Heart left ventricle (tissue), 16 donors: ENCODE measurements around the gene HYCC1. TPM values are rescaled to one million over a fixed set of nuclear protein-coding genes. Genes with fewer than 3 reads are reported as not detected.

ENCODE experiments used
- ATAC-seq, 4 donors: fragments of 200-7000 bp; cut with Tn5 transposase; one replicate each; pipeline ENCODE4 v1.9.1; 2020 to 2022; ENCODE audit warnings: moderate library complexity in 4 of 4, mild to moderate bottlenecking in 3 of 4, moderate number of reproducible peaks in 1 of 4
- DNase-seq, 5 donors: peaks; one replicate each; pipeline ENCODE4 v3.0.0-alpha.2; 2020
- H3K27ac ChIP-seq, 12 donors: fragments of 200-600 bp; sonication (generic) in 4 of 12; one replicate each; pipeline versions ENCODE4 v1.5.0 to v1.8.0; 2016 to 2022; ENCODE audit warnings: mild to moderate bottlenecking in 2 of 12
- H3K27me3 ChIP-seq, 9 donors: fragments of 200-600 bp; sonication (generic) in 2 of 9; one replicate each; pipeline versions ENCODE4 v1.5.1 to v1.8.0; 2016 to 2022; ENCODE audit warnings: mild to moderate bottlenecking in 3 of 9
- H3K36me3 ChIP-seq, 9 donors: fragments of 200-600 bp; sonication (generic) in 2 of 9; one replicate each; pipeline versions ENCODE4 v1.5.0 to v1.8.0; 2018 to 2022; ENCODE audit warnings: mild to moderate bottlenecking in 2 of 9
- H3K4me1 ChIP-seq, 12 donors: fragments of 200-600 bp; sonication (generic) in 4 of 12; one replicate each; pipeline versions ENCODE4 v1.5.0 to v1.8.0; 2016 to 2022; ENCODE audit warnings: mild to moderate bottlenecking in 3 of 12
- H3K4me3 ChIP-seq, 12 donors: fragments of 200-600 bp; sonication (generic) in 4 of 12; one replicate each; pipeline versions ENCODE4 v1.5.0 to v1.8.0; 2017 to 2022; ENCODE audit warnings: mild to moderate bottlenecking in 9 of 12, moderate library complexity in 4 of 12
- H3K9me3 ChIP-seq, 12 donors: fragments of 200-600 bp; sonication (generic) in 4 of 12; one replicate each; pipeline versions ENCODE4 v1.5.0 to v1.8.0; 2016 to 2022; ENCODE audit warnings: mild to moderate bottlenecking in 1 of 12
- POLR2A ChIP-seq, 2 donors: fragments of 450-650 bp; IDR thresholded peaks; one replicate each; pipeline ENCODE4 v1.6.1; 2017; ENCODE audit warnings: antibody characterized with exemption in 2 of 2, mild to moderate bottlenecking in 2 of 2, moderate library complexity in 2 of 2
- WGBS, 4 donors: extraction: QIAGEN DNeasy Blood & Tissue Kit in 2 of 4; methylation state at CpG; one replicate each; pipeline versions ENCODE4 v1.1.5 to v1.1.7; 2013 to 2018; 5-methylcytosine and 5-hydroxymethylcytosine counted together
- intact Hi-C, 10 donors: fragments of 100-400 bp; cut with DNase I; formaldehyde crosslinking; loops; one replicate each; pipeline versions ENCODE4 v1.11.1 to v1.14.2; 2022
- polyA plus RNA-seq, 2 donors: library from polyadenylated mRNA; stranded (reverse); fragments of 200-250 nt; gene quantifications; one replicate each; pipeline ENCODE4 v1.2.3, GENCODE V29; 2013
- total RNA-seq, 9 donors: library from RNA; depleted of rRNA in 2 of 9; stranded (reverse); fragments of >200 nt in 2 of 9; fragmentation: NEBNext Ultra II Directional in 3 of 9; extraction: Animal tissue kit (Norgen Biotek cat#: 25700) in 3 of 9; gene quantifications; one replicate each; pipeline versions ENCODE4 v1.1.0 to v1.2.4, GENCODE V29; 2016 to 2023
- TF ChIP-seq, protein P1 (sequence below), 12 donors: fragments of 200-600 bp; sonication (generic) in 4 of 12; IDR thresholded peaks; one replicate each; pipeline versions ENCODE4 v1.5.0 to v1.8.0; 2018 to 2022; ENCODE audit warnings: antibody characterized with exemption in 12 of 12, mild to moderate bottlenecking in 5 of 12
- donor health status: ischemic (EF 13 %, LVEDD 7.1; RV severe dilation, severe dysfunction).
- donor health status: healthy with polysubstance abuse.
- donor health status: DM: no; HTN: yes; CAD: no.
- donor health status: DM: no; HTN: no; CAD: no.
- donor health status: ischemic (EF 25% LVEDD 6.9; RV normal size, moderate dysfunction).
- donor health status: ischemic (EF 25% LVEDD 5.7; RV mildly dilated, moderate dysfunction).
- donor health status: healthy.
- donor health status: DM: yes; HTN: yes; CAD: no.
- donor health status: ischemic (EF 35%, LVEDD 5.7; RV mildly dilated, moderate dysfunction).
- donor health status: nonischemic (EF 11% LVEDD 7.7; RV severe dilation, severe dysfunction).
- donor health status: DM: yes; HTN: yes; CAD: no.
- donor health status: PGD.
- donor health status: ischemic (EF 29% LVEDD 5.4; RV normal size, mild dysfunction).
- donor health status: nonischemic (EF 23%, LVEDD 6.1; RV moderate dilation, normal function).

Gene HYCC1
- total and polyA plus RNA-seq, 11 donors, result 6.1 to 48.2 (median 33.2) TPM

DNA sequence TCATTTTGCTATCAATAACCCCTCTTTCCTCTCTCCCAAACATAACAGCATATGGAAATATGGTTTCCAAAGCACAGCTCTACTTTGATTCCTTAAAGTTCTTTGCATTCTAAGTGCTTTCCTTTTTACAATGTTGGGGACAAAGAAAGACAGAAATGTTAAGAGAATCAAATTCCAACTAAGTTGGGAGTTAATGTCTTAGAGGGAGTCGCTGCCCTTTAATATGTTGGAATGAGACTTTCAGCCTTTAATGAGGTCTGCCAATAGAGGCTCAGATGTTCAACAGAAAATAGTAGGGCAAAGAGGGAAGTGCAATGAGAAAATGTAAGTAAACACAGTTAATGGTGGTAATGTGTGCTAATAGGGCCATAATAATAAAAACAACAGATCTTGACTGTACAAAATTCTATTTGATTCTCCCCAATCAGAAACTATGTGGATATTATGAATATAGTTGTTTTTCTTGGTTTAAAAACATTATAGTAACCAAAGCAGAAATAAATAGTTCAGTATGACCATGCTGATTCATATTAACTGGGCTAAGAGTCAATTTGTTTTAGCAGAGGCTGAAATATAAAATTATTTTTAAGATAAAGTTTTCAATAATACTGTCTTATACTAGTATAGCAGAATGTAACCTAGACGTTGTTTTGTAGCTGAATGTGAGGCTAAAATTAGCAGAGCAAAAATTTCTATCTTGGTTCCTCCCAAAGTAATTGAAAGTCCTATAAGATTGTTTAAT lies 10.3 kb downstream of the HYCC1 start:
- peaks cover 0 to 50% (median 13%) of the 10 kb centered on the region in 12 donors for H3K4me1 ChIP-seq
- 37 to 47% (median 41%) methylated on average over 2 of the region's 2 CpGs for WGBS, 4 donors
- H3K9me3 ChIP-seq, result no peaks in the 10 kb centered on the region
- H3K36me3 ChIP-seq, result no peaks in the 10 kb centered on the region
- H3K27me3 ChIP-seq, result no peaks in the 10 kb centered on the region
- H3K4me3 ChIP-seq, result no peak overlapping the region
- intact Hi-C loops, result no loop called here
- DNase-seq (no peak), ATAC-seq (no peak)
- TF ChIP-seq, protein P1, sequence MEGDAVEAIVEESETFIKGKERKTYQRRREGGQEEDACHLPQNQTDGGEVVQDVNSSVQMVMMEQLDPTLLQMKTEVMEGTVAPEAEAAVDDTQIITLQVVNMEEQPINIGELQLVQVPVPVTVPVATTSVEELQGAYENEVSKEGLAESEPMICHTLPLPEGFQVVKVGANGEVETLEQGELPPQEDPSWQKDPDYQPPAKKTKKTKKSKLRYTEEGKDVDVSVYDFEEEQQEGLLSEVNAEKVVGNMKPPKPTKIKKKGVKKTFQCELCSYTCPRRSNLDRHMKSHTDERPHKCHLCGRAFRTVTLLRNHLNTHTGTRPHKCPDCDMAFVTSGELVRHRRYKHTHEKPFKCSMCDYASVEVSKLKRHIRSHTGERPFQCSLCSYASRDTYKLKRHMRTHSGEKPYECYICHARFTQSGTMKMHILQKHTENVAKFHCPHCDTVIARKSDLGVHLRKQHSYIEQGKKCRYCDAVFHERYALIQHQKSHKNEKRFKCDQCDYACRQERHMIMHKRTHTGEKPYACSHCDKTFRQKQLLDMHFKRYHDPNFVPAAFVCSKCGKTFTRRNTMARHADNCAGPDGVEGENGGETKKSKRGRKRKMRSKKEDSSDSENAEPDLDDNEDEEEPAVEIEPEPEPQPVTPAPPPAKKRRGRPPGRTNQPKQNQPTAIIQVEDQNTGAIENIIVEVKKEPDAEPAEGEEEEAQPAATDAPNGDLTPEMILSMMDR (IDR thresholded peaks at IDR 0.05), result no peak
- TF ChIP-seq POLR2A (IDR thresholded peaks at IDR 0.05), result no peak
- peak overlapping the region in 4 of 12 donors; percentile 2 to 18 (median 16) for H3K27ac ChIP-seq

GRCh38 chr7:23002698-23003097 lies 11.2 kb downstream of the HYCC1 start:
- Histone ChIP-seq H3K27ac (no peak overlapping the region), H3K27me3 (no peaks in the 10 kb centered on the region), H3K4me1 (peaks cover 0 to 50% (median 20%) of the 10 kb centered on the region in 12 donors), H3K36me3 (no peaks in the 10 kb centered on the region), H3K4me3 (no peak overlapping the region), H3K9me3 (no peaks in the 10 kb centered on the region)
- no peak for ATAC-seq
- WGBS, 4 donors, result 96 to 100% (median 97%) methylated on average over 2 of the region's 2 CpGs
- no peak for DNase-seq
- intact Hi-C loops, result no loop called here
- no peak for TF ChIP-seq POLR2A (IDR thresholded peaks at IDR 0.05)
- TF ChIP-seq, protein P1 (IDR thresholded peaks at IDR 0.05), result no peak

DNA sequence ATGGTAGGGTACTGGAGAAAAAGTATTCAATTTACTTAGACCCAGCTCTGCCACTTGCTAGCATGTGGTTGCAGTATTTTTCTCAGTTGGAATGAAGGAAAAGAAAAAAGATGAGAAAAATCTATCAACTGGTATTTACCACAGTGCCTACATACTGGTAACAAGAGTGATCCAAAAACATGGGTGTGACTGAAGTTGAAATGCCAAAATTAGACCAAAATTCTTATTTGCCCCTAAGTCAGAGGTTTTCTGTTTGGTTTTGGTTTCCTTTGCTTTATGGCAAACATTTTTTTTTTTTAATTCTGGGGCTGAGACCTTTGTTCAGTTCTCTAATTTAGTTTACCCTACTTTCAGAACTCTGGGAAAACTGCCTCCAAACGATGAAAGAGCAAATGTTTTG lies 12.3 kb downstream of the HYCC1 start:
- TF ChIP-seq, protein P1 (IDR thresholded peaks at IDR 0.05), result no peak
- no peak for TF ChIP-seq POLR2A (IDR thresholded peaks at IDR 0.05)
- H3K36me3 ChIP-seq, result no peaks in the 10 kb centered on the region
- intact Hi-C loops, result no loop called here
- H3K4me3 ChIP-seq, result no peak overlapping the region
- WGBS, 4 donors, result 79 to 93% (median 86%) methylated on average over 1 of the region's 1 CpG
- no peak overlapping the region for H3K27ac ChIP-seq
- H3K4me1 ChIP-seq, result peaks cover 0 to 44% (median 21%) of the 10 kb centered on the region in 12 donors
- ATAC-seq (no peak), DNase-seq (no peak)
- no peaks in the 10 kb centered on the region for H3K9me3 ChIP-seq
- H3K27me3 ChIP-seq, result no peaks in the 10 kb centered on the region

GRCh38 chr7:23000597-23001360 lies 13.2 kb downstream of the HYCC1 start:
- H3K9me3 ChIP-seq, result no peaks in the 10 kb centered on the region
- H3K36me3 ChIP-seq, result no peaks in the 10 kb centered on the region
- no peak for ATAC-seq
- intact Hi-C loops, result no loop called here
- peaks cover 0 to 47% (median 21%) of the 10 kb centered on the region in 12 donors for H3K4me1 ChIP-seq
- H3K27me3 ChIP-seq, result no peaks in the 10 kb centered on the region
- TF ChIP-seq POLR2A (IDR thresholded peaks at IDR 0.05), result no peak
- TF ChIP-seq, protein P1 (IDR thresholded peaks at IDR 0.05), result no peak
- no peak for DNase-seq
- H3K27ac ChIP-seq, result no peak overlapping the region
- no peak overlapping the region for H3K4me3 ChIP-seq
- WGBS, 4 donors, result 80 to 87% (median 84%) methylated on average over 4 of the region's 4 CpGs
